Ectodermal cell (in vitro differentiated cells): ENCODE data around the gene CWC27.

ENCODE experiments used
- H3K27ac ChIP-seq: 2 replicates; pipeline ENCODE4 v1.7.0; 2013; ENCODE audit warnings: mild to moderate bottlenecking, low read depth, low read length; ENCODE audit not compliant: insufficient read depth, poor library complexity, severe bottlenecking
- H3K27me3 ChIP-seq: 2 replicates; pipeline ENCODE4 v1.7.0; 2013; ENCODE audit warnings: mild to moderate bottlenecking, low read length; ENCODE audit not compliant: insufficient read depth, control insufficient read depth, poor library complexity, severe bottlenecking
- H3K36me3 ChIP-seq: one replicate; pipeline ENCODE4 v1.7.0; 2013; ENCODE audit warnings: low read length; ENCODE audit not compliant: control insufficient read depth, insufficient read depth
- H3K4me1 ChIP-seq: one replicate; pipeline ENCODE4 v1.7.0; 2013; ENCODE audit warnings: low read length; ENCODE audit not compliant: control insufficient read depth, insufficient read depth
- H3K4me3 ChIP-seq: 2 replicates; pipeline ENCODE4 v1.7.0; 2013; ENCODE audit warnings: low read depth, low read length, control low read depth; ENCODE audit not compliant: insufficient read depth
- H3K9me3 ChIP-seq: 2 replicates; pipeline ENCODE4 v1.7.0; 2013; ENCODE audit warnings: mild to moderate bottlenecking, low read length, moderate library complexity; ENCODE audit not compliant: control insufficient read depth
- WGBS, 2 experiments: methylation state at CpG; one replicate each; pipeline ENCODE4 v1.1.7; 2013; ENCODE audit warnings: missing lambda C conversion rate in 2 of 2; 5-methylcytosine and 5-hydroxymethylcytosine counted together

The CWC27 gene

GRCh38 chr5:64786372-64786771 is 17.6 kb downstream of the CWC27 start:
- Histone ChIP-seq H3K4me3 (no peak overlapping the region), H3K27ac (no peak overlapping the region), H3K4me1 (no peaks in the 10 kb centered on the region), H3K27me3 (no peaks in the 10 kb centered on the region), H3K36me3 (no peaks in the 10 kb centered on the region), H3K9me3 (no peaks in the 10 kb centered on the region)
- WGBS, 2 experiments: 96 to 100% methylated on average over 1 to 2 of the region's 2 CpGs

GRCh38 chr5:64788156-64788555 is 19.4 kb downstream of the CWC27 start:
- H3K36me3 ChIP-seq: no peaks in the 10 kb centered on the region
- no peak overlapping the region for H3K4me3 ChIP-seq
- no peaks in the 10 kb centered on the region for H3K4me1 ChIP-seq
- WGBS, 2 experiments: no CpG with 5 or more reads among the region's 2 CpGs
- no peaks in the 10 kb centered on the region for H3K9me3 ChIP-seq
- no peaks in the 10 kb centered on the region for H3K27me3 ChIP-seq
- H3K27ac ChIP-seq: no peak overlapping the region

GRCh38 chr5:64789457-64789856 is 20.7 kb downstream of the CWC27 start:
- WGBS, 2 experiments: 98% methylated on average over 3 of the region's 3 CpGs

GRCh38 chr5:64790210-64790609 is 21.5 kb downstream of the CWC27 start:
- H3K27ac ChIP-seq: no peak overlapping the region
- no peak overlapping the region for H3K4me3 ChIP-seq
- 80 to 100% methylated on average over 1 of the region's 1 CpG for WGBS, 2 experiments
- H3K9me3 ChIP-seq: no peaks in the 10 kb centered on the region
- no peaks in the 10 kb centered on the region for H3K4me1 ChIP-seq
- no peaks in the 10 kb centered on the region for H3K27me3 ChIP-seq
- H3K36me3 ChIP-seq: no peaks in the 10 kb centered on the region

More at GRCh38 chr5:64789457-64789856, 20.7 kb downstream of the CWC27 start:
- no peaks in the 10 kb centered on the region for H3K4me1 ChIP-seq
- no peaks in the 10 kb centered on the region for H3K27me3 ChIP-seq
- no peak overlapping the region for H3K27ac ChIP-seq
- H3K4me3 ChIP-seq: no peak overlapping the region
- no peaks in the 10 kb centered on the region for H3K36me3 ChIP-seq
- no peaks in the 10 kb centered on the region for H3K9me3 ChIP-seq

- no peaks in the 10 kb centered on the region for H3K36me3 ChIP-seq
- no peak overlapping the region for H3K27ac ChIP-seq
- no peak overlapping the region for H3K4me3 ChIP-seq
- no peaks in the 10 kb centered on the region for H3K27me3 ChIP-seq
- no peaks in the 10 kb centered on the region for H3K9me3 ChIP-seq
- H3K4me1 ChIP-seq: no peaks in the 10 kb centered on the region
These were observed 23.7 kb downstream of the CWC27 start for GRCh38 chr5:64792469-64792868.

- WGBS, 2 experiments: 86 to 100% methylated on average over 2 to 3 of the region's 3 CpGs
- Histone ChIP-seq H3K4me1 (no peaks in the 10 kb centered on the region), H3K27me3 (no peaks in the 10 kb centered on the region), H3K27ac (no peak overlapping the region), H3K36me3 (no peaks in the 10 kb centered on the region), H3K9me3 (no peaks in the 10 kb centered on the region), H3K4me3 (no peak overlapping the region)
These were observed 25.5 kb downstream of the CWC27 start for GRCh38 chr5:64794053-64794770.

GRCh38 chr5:64796301-64796700 is 27.6 kb downstream of the CWC27 start:
- Histone ChIP-seq H3K36me3 (no peaks in the 10 kb centered on the region), H3K27ac (no peak overlapping the region), H3K4me1 (no peaks in the 10 kb centered on the region), H3K27me3 (no peaks in the 10 kb centered on the region), H3K4me3 (no peak overlapping the region), H3K9me3 (no peaks in the 10 kb centered on the region)

GRCh38 chr5:64800926-64801325 is 32.2 kb downstream of the CWC27 start:
- H3K4me1 ChIP-seq: no peaks in the 10 kb centered on the region
- H3K9me3 ChIP-seq: no peaks in the 10 kb centered on the region
- peaks cover 5% of the 10 kb centered on the region for H3K36me3 ChIP-seq
- WGBS, 2 experiments: 97% methylated on average over 2 of the region's 2 CpGs; no CpG with 5 or more reads in 1 of the 2 experiments
- no peaks in the 10 kb centered on the region for H3K27me3 ChIP-seq
- H3K4me3 ChIP-seq: no peak overlapping the region
- no peak overlapping the region for H3K27ac ChIP-seq

- no peaks in the 10 kb centered on the region for H3K27me3 ChIP-seq
These were observed 37.8 kb downstream of the CWC27 start for GRCh38 chr5:64806537-64806936.

GRCh38 chr5:64807520-64807919 is 38.8 kb downstream of the CWC27 start:
- no peaks in the 10 kb centered on the region for H3K27me3 ChIP-seq
- H3K27ac ChIP-seq: no peak overlapping the region
- no peak overlapping the region for H3K4me3 ChIP-seq
- H3K9me3 ChIP-seq: no peaks in the 10 kb centered on the region
- no peaks in the 10 kb centered on the region for H3K4me1 ChIP-seq
- peaks cover 5% of the 10 kb centered on the region for H3K36me3 ChIP-seq
- WGBS, 2 experiments: 90 to 93% methylated on average over 5 of the region's 5 CpGs

More at GRCh38 chr5:64806537-64806936, 37.8 kb downstream of the CWC27 start:
- Histone ChIP-seq H3K4me3 (no peak overlapping the region), H3K36me3 (peaks cover 5% of the 10 kb centered on the region), H3K9me3 (no peaks in the 10 kb centered on the region), H3K27ac (no peak overlapping the region), H3K4me1 (no peaks in the 10 kb centered on the region)
- WGBS, 2 experiments: 76 to 97% methylated on average over 1 to 2 of the region's 2 CpGs
